NB4 (cell line): ENCODE measurements around the gene GIT2.
A peak's percentile ranks its signal among the peaks of the same experiment; 100 is the strongest.

ENCODE experiments used
- DNase-seq: peaks from one replicate; pipeline ENCODE4 v3.0.0; 2010; ENCODE audit warnings: low read depth
- H3K4me3 ChIP-seq: one replicate; pipeline ENCODE4 v1.5.1; 2011; ENCODE audit warnings: mild to moderate bottlenecking, low read depth, low read length, moderate library complexity
- MYC ChIP-seq: IDR thresholded peaks from 2 replicates; pipeline ENCODE4 v1.6.1; 2011; ENCODE audit warnings: low read depth, low read length
- POLR2A ChIP-seq: IDR thresholded peaks from 2 replicates; pipeline ENCODE4 v1.6.1; 2011; ENCODE audit warnings: mild to moderate bottlenecking; ENCODE audit not compliant: insufficient read length; ENCODE audit errors: extremely low read depth
- TF ChIP-seq, protein P1 (sequence below): IDR thresholded peaks from one replicate; pipeline ENCODE4 v1.5.1; 2012; ENCODE audit warnings: low read depth, low read length
- TF ChIP-seq, protein P2 (sequence below): IDR thresholded peaks from 2 replicates; pipeline ENCODE4 v1.6.1; 2011; ENCODE audit warnings: low read depth, low read length

GIT2 gene

GRCh38 chr12:109995686-109996482 lies at the start of gene GIT2:
Gene GIT2 (minus strand): TSS chr12:109996368. CDS start chr12:109996224, 144 bp downstream.
- TF ChIP-seq, protein P1, sequence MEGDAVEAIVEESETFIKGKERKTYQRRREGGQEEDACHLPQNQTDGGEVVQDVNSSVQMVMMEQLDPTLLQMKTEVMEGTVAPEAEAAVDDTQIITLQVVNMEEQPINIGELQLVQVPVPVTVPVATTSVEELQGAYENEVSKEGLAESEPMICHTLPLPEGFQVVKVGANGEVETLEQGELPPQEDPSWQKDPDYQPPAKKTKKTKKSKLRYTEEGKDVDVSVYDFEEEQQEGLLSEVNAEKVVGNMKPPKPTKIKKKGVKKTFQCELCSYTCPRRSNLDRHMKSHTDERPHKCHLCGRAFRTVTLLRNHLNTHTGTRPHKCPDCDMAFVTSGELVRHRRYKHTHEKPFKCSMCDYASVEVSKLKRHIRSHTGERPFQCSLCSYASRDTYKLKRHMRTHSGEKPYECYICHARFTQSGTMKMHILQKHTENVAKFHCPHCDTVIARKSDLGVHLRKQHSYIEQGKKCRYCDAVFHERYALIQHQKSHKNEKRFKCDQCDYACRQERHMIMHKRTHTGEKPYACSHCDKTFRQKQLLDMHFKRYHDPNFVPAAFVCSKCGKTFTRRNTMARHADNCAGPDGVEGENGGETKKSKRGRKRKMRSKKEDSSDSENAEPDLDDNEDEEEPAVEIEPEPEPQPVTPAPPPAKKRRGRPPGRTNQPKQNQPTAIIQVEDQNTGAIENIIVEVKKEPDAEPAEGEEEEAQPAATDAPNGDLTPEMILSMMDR, result no peak
- TF ChIP-seq, protein P2, sequence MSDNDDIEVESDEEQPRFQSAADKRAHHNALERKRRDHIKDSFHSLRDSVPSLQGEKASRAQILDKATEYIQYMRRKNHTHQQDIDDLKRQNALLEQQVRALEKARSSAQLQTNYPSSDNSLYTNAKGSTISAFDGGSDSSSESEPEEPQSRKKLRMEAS, result peak; percentile 92
- peak; percentile 75 for TF ChIP-seq MYC
- TF ChIP-seq POLR2A, result peak; percentile 96
- H3K4me3 ChIP-seq, result peak within 1 kb of the TSS; percentile 74
- peak; percentile 99 for DNase-seq

DNA sequence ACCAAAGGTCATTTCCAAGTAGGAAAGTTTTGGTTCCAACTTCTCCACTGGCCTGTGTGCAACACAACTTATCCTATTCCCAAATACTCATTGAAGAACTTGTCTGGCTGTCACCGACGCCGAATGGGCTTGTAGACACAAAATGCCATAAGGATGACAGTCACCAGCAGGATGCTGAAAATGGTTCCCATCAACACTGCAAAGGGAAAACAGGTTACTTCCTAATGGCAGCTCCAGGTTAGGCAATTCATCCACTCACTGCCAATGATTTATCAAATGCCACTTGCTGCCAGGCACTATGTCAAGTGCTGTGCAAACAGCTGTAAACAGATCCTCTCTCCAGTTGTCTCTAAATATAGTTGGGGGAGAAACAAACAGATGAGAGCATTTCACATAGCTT lies 46.1 kb upstream of the GIT2 start:
- no peak for DNase-seq
- no peak for TF ChIP-seq POLR2A
- TF ChIP-seq MYC, result no peak
- TF ChIP-seq, protein P2, result no peak
- H3K4me3 ChIP-seq, result no peak overlapping the region

GRCh38 chr12:110039085-110039807 lies 43.1 kb upstream of the GIT2 start:
- no peak overlapping the region for H3K4me3 ChIP-seq
- TF ChIP-seq MYC (no peak), POLR2A (no peak)
- TF ChIP-seq, protein P1, result no peak
- TF ChIP-seq, protein P2, result no peak
- no peak for DNase-seq

DNA sequence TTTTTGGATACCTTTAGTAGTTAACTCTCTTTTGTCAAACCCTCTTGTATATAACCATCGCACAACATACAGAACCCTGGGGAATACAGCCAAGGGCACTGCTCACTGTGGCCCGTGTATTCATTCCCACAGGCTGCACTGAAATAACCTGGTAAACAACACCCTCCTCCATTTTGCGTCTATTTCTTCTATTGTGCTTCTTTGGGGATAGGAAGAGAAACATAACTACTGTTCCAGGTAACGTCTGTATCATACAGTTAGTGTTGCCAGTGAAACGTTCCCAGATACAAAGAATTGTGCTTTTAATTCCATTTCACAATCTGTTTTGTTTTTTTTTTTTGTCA lies 42.5 kb upstream of the GIT2 start:
- TF ChIP-seq, protein P1, result no peak
- TF ChIP-seq POLR2A, result no peak
- TF ChIP-seq, protein P2, result no peak
- no peak for TF ChIP-seq MYC
- H3K4me3 ChIP-seq, result no peak overlapping the region
- DNase-seq, result no peak

- no peak overlapping the region for H3K4me3 ChIP-seq
- no peak for DNase-seq
- TF ChIP-seq, protein P1, result no peak
- TF ChIP-seq MYC, result no peak
- TF ChIP-seq POLR2A, result no peak
- TF ChIP-seq, protein P2, result no peak
Measured at GRCh38 chr12:110037315-110037714, 41.1 kb upstream of the GIT2 start.

GRCh38 chr12:110035534-110036104 lies 39.5 kb upstream of the GIT2 start:
- H3K4me3 ChIP-seq, result no peak overlapping the region
- TF ChIP-seq POLR2A, result no peak
- no peak for TF ChIP-seq MYC
- TF ChIP-seq, protein P2, result no peak
- TF ChIP-seq, protein P1, result no peak
- no peak for DNase-seq
